AG08395 (cell line): Measurements from ENCODE around the gene COX7C.
"Not testable (repeated sequence)": the region's sequence is repeated elsewhere in the genome, so short reads cannot be mapped to it uniquely, and the experiment has no call there.

Experiments
- DNase-seq: peaks from one replicate; pipeline ENCODE4 v3.0.0; 2012; ENCODE audit warnings: mixed read lengths, low spot score

Gene COX7C, protein sequence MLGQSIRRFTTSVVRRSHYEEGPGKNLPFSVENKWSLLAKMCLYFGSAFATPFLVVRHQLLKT

DNA sequence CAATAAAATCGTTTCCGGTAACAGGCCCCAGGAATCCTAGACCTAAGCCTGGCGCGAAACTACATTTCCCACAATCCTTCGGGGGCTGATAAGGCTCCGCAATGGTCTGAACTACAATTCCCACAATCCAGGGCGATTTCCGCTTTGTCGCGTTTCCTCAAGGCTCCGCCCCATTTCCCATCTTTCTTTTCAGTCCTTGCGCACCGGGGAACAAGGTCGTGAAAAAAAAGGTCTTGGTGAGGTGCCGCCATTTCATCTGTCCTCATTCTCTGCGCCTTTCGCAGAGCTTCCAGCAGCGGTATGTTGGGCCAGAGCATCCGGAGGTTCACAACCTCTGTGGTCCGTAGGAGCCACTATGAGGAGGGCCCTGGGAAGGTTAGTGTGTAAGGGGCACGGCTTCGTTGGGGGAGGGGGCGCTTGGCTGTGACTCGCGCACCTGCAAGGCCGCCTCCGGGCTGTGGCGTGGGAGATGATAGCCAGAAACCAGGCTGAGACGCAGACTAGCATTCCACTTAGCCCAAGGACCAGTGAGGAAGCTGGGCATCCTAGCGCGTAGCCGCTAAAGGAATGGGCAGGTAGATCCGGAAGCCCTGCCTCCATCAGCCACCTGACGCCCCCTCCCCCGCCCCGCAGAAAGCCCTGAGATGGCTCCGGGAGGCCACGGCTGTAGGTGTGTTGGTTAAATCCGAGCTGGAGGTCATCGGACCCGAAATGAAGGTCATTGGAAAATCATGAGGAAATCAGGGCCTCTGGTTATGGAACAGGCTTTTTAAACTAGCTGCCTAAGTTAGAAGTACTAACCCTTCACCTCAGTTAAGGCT lies at the start of gene COX7C:
Gene COX7C (plus strand): TSS at position 186 of the 821 bp plus-strand sequence. CDS start 115 bp downstream, at position 301.
- DNase-seq, result peak; percentile 95

DNA sequence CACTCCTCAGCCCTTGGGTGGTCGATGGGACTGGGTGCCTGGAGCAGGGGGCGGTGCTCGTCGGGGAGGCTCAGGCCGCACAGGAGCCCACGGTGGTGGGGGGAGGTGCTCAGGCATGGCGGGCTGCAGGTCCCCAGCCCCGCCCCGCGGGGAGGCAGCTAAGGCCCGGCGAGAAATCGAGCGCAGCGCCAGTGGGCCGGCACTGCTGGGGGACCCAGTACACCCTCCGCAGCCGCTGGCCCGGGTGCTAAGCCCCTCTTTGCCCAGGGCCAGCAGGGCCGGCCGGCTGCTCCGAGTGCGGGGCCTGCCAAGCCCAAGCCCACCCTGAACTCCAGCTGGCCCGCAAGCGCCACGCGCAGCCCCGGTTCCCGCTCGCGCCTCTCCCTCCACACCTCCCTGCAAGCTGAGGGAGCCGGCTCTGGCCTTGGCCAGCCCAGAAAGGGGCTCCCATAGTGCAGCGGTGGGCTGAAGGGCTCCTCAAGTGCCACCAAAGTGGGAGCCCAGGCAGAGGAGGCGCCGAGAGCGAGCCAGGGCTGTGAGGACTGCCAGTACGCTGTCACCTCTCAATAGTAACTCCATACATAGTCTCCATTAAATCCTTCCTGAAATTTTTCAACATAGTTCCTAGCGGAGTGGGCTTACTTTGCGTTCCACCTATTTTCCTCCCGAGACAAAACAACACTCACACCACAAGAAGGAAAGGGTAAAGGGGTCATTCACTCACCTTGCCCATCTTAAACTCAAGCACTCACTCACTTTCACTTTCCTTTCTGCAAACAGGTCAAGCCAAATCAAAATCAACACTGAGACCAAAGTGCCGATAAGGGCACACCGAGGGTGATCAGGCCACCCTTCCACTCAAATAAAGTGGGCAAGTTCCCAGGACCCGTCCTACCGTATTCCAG lies 48.0 kb upstream of the COX7C start:
- DNase-seq, result not testable (repeated sequence)

DNA sequence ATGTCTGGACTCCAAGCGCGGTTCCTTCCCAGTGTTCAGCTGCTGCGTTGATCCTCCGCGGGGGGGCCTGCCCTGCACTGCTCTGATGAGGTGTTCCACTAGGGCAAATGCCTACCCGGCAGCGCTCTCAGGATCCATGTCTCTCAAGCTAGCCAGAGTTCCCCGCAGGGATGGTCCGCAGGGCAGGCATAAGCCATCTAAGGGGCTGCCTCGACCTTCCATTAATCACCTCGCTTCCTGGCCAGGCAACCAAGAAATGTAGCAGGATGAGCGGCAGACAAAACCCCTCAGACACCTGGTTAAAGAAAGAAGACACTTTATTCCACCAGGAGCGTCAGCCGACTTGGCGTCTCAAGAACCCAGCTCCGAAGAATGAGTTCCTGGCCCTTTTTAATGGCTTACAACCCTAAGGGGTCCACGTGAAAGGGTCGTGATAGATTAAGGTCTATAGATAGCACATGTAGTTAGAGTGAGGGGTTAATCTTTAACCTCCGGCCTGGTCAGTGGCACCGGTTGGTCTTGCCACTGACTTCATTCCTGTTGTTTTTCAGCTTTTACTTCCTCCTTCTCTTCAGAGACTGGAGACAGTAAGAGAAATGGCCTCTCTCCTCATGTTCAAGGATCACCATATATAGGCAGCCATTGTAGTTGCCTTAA lies 47.2 kb upstream of the COX7C start:
- DNase-seq, result no peak

DNA sequence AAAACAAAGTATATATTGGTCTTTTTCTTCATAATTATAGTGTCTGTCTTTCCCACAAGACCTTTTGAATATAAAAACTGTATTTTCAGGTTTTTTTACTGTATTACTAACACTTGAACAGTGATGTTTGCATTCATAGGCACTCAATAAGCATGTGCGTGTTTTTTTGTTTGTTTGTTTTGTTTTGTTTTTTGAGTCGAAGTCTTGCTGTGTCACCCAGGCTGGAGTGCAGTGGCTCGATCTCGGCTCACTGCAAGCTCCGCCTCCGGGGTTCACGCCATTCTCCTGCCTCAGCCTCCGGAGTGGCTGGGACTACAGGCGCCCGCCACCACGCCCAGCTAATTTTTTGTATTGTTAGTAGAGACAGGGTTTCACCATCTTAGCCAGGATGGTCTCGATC lies 46.6 kb upstream of the COX7C start:
- not testable (repeated sequence) for DNase-seq

DNA sequence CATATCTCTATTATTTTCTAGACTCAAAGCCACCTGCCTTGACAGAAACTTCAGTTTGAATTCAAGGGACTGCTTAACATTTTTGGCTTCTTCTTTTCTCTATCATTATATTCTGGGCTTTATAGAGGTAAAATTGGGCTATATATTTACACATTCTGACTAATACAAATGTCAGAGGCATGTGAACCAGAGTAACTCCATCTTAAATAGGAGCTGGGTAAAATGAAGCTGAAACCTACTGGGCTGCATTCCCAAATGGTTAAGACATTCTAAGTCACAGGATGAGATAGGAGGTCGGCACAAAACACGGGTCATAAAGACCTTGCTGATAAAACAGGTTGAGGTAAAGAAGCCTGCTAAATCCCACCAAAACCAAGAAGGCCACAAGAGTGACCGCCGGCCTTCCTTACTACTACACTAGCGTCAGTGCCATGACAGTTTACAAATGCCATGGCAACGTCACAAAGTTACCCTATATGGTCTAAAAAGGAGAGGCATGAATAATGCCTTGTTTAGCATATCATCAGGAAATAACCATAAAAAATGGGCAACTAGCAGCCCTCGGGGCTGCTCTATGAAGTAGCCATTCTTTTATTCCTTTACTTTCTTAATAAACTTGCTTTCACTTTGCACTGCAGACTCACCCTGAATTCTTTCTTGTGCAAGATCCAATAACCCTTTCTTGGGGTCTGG lies 44.8 kb upstream of the COX7C start:
- no peak for DNase-seq

DNA sequence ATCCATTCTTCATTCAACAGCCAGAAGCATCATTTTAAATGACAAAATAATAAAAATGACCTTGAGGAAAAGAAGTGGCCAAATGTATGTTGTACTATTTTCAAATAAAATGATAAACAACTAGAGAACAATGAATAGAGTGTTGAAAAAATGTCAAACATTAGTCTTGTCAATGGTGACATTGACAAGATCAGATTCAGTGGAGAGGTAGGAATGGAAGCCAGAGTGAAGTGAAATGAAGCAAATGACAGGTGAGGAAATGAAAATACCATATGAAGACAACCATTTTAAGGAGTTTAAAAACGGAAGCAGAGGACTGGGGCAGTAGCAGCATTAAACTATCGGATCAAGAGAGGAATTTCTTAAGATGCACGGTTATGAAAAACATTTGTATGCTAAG lies 38.2 kb upstream of the COX7C start:
- DNase-seq, result no peak

DNA sequence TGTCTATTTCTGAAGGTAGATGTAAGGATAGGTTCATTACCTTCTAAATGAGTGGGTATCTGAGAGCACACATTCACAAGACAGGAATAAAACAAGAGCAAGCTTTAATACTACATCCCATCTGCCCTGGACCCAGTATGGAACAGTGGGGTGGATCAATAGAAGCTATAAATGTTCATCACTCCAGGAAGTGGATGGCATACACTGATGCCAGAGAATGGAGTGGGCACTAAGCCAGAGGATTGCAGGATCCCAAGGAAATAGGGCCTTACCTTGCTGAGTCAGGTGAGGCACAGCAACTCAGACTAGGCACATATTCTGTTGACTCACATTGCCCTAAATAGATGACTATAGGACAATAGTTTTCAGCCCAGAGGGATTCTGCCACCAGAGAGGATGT lies 21.3 kb upstream of the COX7C start:
- DNase-seq, result no peak

- no peak for DNase-seq
Measured at GRCh38 chr5:86605881-86606280, 11.9 kb upstream of the COX7C start.

GRCh38 chr5:86613455-86613854 lies 4.3 kb upstream of the COX7C start:
- no peak for DNase-seq

GRCh38 chr5:86617309-86617755 lies 409 bp upstream of the COX7C start:
- no peak for DNase-seq

- no peak for DNase-seq
Measured at GRCh38 chr5:86623785-86624483, 6.2 kb downstream of the COX7C start.

- DNase-seq, result no peak
Measured at GRCh38 chr5:86625148-86625547, 7.4 kb downstream of the COX7C start.

- DNase-seq, result no peak
Measured at GRCh38 chr5:86626149-86626548, 8.4 kb downstream of the COX7C start.

DNA sequence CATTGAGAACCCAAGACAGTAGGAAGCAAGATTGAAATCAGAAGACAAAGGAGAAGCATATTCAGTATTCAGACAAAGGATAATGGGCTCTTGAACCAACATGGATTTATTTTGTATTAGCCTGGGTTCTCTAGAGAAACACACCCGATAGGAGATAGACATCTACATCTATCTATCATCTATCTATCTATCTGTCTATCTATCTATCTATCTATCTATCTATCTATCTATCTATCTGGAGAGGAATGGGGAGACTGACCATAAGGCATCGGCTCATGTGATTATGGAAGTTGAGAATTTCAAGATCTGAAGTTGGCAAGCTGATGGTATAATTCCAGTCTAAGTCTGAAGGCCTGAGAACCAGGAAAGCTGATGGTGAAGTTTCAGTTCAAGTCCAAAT lies 13.4 kb downstream of the COX7C start:
- no peak for DNase-seq

- no peak for DNase-seq
Measured at GRCh38 chr5:86640998-86641397, 23.3 kb downstream of the COX7C start.

- no peak for DNase-seq
Measured at GRCh38 chr5:86644843-86645242, 27.1 kb downstream of the COX7C start.

DNA sequence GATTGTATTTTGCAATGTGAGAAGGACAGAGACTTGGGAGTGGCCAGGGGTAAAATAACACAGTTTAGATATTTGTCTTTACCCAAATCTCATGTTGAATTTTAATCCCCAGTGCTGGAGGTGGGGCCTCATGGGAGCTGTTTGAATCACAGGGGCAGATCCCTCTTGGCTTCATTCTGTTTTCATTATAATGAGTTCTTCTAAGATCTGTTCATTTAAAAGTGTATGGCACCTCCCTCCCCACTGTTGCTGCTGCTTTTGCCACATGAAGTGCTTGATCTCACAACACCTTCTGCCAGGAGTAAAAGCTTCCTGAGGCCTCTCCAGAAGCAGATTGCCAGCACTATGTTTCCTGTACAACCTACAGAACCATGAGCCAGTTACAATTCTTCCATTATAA lies 28.1 kb downstream of the COX7C start:
- no peak for DNase-seq

DNA sequence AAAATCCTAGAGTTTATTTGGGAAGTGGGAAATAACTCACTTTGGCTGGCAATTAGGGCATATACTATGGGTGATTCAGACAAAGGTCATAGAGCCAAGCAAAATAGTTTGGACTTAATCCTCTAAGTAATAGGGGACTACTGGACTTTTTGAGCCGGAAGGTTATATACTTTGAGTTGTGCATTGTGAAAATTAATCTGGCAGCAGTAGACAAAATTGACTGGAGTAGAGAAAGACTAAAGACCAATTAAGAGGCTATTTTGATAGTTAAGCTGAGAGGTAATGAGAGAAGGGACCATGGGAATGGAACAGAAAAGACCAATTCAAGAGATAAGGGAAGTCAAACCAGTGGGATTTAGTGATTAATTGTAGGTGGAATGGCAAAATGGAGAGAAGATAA lies 28.9 kb downstream of the COX7C start:
- no peak for DNase-seq

- no peak for DNase-seq
Measured at GRCh38 chr5:86649832-86650505, 32.2 kb downstream of the COX7C start.

GRCh38 chr5:86660771-86661170 lies 43.0 kb downstream of the COX7C start:
- not testable (repeated sequence) for DNase-seq
